Stimulated activated CD8-positive, alpha-beta memory T cell treated with anti-CD3 and anti-CD28 coated beads, Interleukin-12 subunit alpha, Interleukin-12 subunit beta, amount 100 ng/mL, for 1 hour (primary cell): ENCODE data around the gene DOCK1.

Source experiments
- DNase-seq: peaks from one replicate; pipeline ENCODE4 v3.0.0-alpha.2; 2020; ENCODE audit warnings: low read depth

The DOCK1 gene

DNA sequence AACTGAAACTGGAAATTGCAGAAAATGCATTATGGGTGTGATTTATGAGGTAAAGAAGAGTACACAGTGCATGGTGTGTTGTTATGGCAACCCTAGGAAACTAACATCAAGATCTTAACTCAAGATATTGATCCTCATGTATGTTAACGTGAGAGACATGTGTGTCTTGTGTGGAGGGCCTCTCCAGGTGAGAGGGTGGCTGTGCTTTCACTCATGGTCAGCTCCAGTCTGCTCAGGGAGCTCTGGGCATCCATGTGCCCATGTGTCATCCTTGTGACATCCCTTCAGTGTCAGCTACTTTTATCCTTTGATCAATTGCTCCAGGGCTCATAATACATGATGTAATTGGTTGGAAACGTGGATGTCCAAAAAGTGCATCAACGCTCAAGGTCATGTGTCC, 316.1 kb downstream of the DOCK1 start:
- no peak for DNase-seq

DNA sequence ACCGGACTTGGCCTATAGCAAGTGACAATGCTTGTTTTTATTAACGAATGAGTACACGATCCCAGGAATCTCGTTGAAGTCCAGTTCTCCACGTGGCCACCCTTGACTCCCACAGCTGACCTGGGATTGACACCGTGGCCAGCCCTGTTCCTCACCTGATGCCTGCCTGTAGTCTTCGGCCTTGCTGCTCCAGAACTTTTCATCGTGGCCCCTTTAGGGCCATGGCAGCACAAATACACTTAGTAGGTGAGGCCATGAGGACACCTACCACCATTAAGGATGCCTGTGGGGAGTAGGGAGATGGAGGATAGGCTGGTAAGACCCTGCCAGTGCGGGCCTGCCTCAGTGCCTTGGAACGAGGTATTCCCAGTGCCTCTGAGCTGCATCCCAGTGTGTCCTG, 321.8 kb downstream of the DOCK1 start:
- DNase-seq: no peak

- DNase-seq: no peak
These were observed 322.4 kb downstream of the DOCK1 start for GRCh38 chr10:127227663-127228062.

DNA sequence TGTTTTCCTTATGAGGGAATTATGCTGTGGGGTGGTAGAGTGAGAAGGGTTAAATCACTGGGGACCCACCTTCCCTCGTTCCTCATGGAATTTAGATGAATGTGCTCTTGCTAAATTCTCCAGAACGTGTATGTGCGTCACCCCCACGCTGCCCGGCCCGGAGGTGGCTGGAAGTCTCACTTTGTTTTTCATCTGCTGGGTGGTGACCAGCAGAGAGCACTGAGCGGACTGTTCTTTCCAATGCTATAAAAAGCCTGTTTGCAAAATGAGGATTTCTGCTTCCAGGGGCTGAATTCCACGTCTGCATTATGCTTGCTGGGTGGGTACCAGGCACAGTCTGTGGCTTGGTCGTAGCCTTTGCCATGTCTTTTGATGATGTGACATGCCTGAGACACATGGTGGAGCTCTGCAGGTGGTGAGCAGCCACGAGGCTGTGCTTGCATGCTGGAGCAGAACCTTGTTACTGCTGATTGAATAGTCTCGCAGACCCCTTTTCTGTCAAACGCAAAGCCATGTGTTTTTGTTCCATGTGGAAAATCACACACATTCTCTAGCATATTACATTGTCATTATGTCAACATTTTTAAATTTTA, 323.1 kb downstream of the DOCK1 start:
- no peak for DNase-seq

DNA sequence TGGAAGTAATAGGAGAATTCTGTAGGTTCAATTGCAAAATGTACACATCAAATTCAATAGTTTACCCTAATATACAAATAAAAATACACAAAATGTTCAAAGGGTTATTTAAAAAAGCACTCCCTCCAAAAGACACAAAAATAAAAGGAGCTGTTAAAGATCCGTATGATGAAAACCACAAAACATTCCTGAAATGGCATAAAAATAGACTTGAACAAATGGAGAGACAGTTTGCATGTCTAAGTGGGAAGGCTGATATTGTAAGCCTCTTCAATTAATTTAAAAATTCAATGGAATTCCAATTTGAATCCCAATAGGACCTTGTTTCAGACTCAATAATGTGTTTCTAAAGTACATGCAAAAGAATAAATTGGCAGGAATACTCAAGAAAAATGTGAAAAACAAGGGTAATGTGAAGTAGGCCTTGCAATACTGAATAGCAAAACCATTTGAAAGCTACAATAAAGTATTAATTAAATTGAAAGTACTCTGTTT, 329.1 kb downstream of the DOCK1 start:
- no peak for DNase-seq

DNA sequence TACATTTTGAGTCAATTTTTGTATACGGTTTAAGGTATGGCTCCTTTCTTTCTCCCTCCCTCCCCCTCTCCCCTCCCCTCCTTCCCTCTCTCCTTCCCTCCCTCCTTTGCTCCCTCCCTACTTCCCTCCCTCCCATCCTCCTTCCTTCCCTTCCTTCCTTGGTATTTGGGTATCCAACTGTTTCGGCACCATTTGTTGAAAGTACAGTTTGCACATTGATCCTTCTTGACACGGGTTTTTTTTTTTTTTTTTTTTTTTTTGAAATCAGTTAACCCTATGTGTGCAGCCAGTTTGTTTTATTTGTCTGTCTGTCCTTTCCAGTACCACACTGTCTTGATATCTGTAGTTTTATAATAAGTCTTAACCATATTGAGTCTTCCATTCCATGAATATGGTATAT, 331.0 kb downstream of the DOCK1 start:
- no peak for DNase-seq

DNA sequence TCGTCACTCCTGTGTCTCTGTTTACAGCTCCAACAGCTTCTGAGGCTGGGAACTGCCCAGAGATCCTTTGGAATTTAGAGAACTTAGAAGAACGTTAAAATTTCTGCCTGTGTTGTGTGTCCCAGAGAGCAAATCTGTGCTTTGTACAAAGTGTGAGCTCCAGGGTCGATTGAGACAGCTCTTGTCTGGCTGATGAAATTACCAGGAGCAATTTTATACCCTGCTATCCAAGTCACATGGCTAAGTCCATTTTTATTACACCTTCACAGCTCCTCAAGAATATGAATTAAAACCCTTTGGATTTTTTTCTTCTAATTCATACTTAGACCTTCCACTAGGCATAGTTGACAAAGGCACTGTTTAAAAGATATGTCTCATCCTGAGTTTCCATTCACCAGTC, 337.7 kb downstream of the DOCK1 start:
- DNase-seq: no peak

- peak; percentile 9 for DNase-seq
These were observed 338.5 kb downstream of the DOCK1 start for GRCh38 chr10:127243490-127244272.

DNA sequence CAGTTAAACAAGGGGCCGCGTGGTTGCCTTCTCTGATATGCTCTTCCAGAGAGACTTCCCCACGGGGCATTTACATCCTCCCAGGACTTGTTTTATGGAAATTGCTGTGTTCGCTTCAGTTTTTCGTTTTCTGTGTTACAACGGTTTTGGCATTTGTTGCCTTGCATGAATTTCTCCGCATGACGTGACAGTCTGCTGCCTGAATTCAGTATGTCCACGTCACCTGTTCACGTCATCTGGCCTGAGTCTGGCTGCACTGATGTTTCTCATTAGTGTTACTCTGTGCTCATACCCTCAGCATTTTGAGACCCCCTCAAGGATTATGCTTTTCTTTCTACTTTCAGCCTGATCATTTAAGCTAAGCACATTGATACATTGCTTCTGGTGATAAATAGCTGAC, 340.2 kb downstream of the DOCK1 start:
- DNase-seq: no peak

GRCh38 chr10:127250031-127250430, 344.8 kb downstream of the DOCK1 start:
- no peak for DNase-seq

DNA sequence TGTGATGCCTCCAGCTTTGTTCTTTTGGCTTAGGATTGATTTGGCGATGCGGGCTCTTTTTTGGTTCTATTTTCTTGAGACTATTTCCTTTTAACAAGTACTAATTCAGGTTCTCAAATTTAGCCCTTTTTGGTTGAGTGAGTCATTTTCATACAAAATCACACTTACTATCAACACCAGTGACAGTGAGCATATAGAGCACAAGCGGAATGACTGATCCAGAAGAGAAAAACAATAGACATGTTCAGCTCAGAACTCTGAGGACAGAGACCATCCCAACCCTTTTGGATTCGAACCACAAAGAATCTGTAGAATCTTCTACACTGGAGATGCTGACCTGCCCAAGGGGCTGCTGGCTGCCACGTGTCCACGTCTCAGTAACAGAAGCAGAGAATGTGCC, 347.6 kb downstream of the DOCK1 start:
- no peak for DNase-seq

DNA sequence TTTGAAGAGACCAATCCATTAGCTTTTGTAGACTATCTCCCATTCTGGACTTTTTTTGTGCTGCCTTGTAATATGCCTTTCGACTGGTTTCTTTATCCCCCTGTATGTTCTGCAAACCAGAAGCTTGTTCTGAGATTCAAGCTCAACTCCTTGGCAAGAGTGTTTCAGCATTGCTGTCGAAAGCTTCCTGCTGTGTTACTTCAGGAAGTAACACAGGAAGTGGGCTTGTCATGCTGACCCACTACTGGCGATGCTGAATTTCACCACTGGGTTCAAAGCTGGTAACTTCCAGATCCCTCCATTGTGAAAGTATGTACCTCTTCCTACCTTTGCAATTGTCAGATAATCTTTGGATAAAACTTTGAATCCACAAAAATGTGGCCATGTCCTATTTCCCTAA, 349.0 kb downstream of the DOCK1 start:
- DNase-seq: no peak

- no peak for DNase-seq
These were observed 352.2 kb downstream of the DOCK1 start for GRCh38 chr10:127257395-127257794.

DNA sequence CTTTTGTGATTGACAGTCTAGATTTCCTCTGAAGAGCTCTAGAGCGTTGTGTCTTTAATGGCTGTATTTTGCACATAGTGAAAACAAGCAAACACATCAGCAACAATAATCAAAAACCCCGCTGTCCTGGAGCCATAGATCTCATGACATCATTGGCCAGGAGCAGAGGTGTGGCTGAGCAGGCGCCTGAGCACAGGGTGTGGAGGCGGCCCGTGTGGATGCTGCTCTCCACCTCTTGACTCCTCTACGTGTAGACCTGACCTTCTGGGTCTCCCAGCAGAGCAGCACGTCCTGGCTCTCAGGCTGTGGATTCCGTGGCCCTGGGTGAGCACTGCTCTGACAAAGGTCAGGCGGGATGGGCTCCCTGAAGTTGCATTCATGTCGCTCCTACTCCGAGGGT, 354.1 kb downstream of the DOCK1 start:
- no peak for DNase-seq

- no peak for DNase-seq
These were observed 357.4 kb downstream of the DOCK1 start for GRCh38 chr10:127262606-127263005.

GRCh38 chr10:127265288-127265687, 360.1 kb downstream of the DOCK1 start:
- no peak for DNase-seq

DNA sequence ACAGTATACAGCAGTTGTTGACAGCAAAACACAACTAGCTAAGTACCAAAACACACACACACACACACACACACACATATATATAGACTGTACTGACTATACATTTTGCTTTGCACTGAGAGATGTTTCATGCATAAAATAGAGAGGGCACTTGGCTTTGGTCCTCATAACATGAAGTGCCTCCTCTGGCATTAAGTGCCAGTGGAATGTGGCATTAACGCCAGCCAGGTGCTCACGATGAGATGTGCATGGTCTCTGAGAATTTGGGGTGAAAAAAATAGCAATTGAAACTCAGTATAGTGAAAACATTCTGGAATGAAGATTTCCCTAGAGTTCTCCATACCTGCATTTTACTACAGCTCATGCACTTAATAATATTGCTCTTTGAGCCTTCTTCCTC, 361.2 kb downstream of the DOCK1 start:
- DNase-seq: no peak

DNA sequence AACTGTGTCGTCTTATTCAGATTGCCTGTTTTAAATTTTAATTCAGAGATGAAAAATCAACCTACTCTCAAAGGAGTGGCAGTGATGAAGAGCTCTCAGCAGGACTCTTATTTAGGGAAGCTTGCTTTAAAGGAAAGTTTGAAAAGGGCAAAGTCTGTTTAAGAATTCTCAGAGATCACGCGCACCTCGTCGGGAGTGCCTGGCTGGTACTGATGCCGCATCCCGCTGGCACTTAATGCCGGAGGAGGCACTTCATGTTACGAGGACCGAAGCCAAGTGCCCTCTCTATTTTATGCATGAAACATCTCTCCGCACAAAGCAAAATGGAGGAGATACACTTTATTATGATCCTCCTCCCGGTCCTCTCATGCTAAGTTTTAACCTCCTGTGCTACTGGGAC, 362.2 kb downstream of the DOCK1 start:
- no peak for DNase-seq

DNA sequence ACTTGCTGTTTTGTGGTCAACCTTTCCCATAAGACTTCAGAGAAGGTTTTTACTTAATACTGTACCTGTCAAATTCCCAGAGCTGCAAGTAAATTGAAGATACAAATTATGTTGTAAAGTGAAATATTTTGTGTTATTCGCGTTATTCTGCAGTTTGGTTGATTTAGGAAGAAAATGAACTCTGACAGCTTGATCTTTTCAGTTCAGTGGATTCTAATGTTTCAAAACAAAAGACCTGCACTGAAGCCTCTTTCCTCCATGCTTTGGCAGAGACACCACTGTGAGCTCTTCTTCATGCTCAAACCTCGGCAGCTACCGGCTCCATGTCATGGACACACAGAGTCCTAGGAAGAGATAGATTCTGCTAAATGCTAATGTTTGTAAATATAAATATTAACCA, 366.8 kb downstream of the DOCK1 start:
- no peak for DNase-seq

GRCh38 chr10:127275272-127275671, 370.0 kb downstream of the DOCK1 start:
- no peak for DNase-seq

GRCh38 chr10:127275793-127276450, 370.7 kb downstream of the DOCK1 start:
- DNase-seq: no peak

- DNase-seq: no peak
These were observed 371.7 kb downstream of the DOCK1 start for GRCh38 chr10:127276794-127277462.

GRCh38 chr10:127278001-127278400, 372.8 kb downstream of the DOCK1 start:
- DNase-seq: no peak
